Nucleus accumbens (tissue), 56 donors: ENCODE data around the gene GREB1L.

ENCODE experiments used
- DNase-seq, 56 donors: peaks; one replicate each; lab custom pipeline; 2025; lab: John Stamatoyannopoulos, UW

Gene GREB1L

GRCh38 chr18:21534327-21534726 lies 292.3 kb downstream of the GREB1L start:
- no peak for DNase-seq

DNA sequence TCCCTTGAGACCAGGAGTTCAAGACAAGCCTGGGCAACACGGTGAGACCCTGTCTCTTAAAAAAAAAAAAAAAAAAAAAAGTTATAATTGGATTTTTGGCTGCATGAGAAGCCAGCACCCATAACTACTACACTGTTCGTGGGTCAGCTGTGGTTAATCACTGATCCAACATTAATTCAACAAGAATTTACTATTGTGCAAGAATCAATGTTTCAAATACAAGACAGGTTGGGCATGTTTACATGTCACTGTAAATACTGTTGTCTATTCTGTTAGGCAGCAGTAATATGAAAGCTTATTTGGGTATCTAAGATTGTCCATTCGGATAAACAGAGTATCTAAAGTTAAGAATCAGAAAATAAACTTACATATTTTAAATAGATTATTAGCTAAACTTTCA lies 296.2 kb downstream of the GREB1L start:
- no peak for DNase-seq

DNA sequence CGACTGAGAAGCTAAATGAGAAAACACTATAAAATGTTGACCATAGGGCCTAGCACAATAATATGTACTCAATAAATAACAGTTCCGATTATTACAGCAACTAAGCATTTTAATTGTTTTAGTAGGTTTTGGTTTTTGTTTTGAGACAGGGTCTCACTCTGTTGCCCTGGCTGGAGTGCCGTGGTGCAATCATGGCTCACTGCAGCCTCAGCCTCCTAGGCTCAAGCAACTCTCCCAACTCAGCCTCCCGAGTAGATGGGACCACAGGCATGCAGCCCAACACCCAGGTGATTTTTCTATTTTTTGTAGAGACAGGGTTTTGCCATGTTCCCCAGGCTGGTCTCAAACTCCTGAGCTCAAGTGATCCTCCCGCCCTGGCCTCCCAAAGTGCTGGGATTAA lies 304.4 kb downstream of the GREB1L start:
- DNase-seq, result no peak

DNA sequence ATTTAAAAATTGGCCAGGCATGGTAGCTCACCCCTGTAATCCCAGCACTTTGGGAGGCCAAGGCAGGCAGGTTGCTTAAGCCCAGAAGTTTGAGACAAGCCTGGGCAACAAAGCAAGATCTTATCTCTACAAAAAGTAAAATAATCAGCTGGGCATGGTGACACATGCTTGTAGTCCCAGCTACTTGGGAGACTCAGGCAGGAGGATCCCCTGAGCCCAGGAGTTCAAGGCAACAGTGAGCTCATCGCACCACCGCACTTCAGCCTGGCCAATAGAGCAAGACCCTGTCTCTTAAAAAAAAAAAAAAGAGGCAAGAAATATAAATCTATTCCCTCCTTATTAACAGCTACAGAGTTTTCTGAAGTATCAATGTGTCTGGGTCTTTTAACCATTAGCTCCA lies 306.6 kb downstream of the GREB1L start:
- no peak for DNase-seq

- DNase-seq, result no peak
These were observed 308.5 kb downstream of the GREB1L start for GRCh38 chr18:21550510-21550970.

GRCh38 chr18:21557607-21558253 lies 315.7 kb downstream of the GREB1L start:
- DNase-seq, result no peak

GRCh38 chr18:21559195-21559594 lies 317.2 kb downstream of the GREB1L start:
- DNase-seq, result no peak

GRCh38 chr18:21571772-21572171 lies 329.7 kb downstream of the GREB1L start:
- DNase-seq, result no peak
